Osteocyte (in vitro differentiated cells): Measurements from ENCODE around the gene H2AZ1. TPM values are rescaled to one million over a fixed set of nuclear protein-coding genes. Genes with fewer than 3 reads are reported as not detected.

ENCODE experiments used
- DNase-seq: peaks from one replicate; pipeline ENCODE4 v3.0.0; 2021; ENCODE audit warnings: mixed read lengths; ENCODE audit not compliant: unreplicated experiment; ENCODE audit errors: extremely low spot score
- H3K27ac Mint-ChIP-seq: one replicate; pipeline ENCODE4 v1.8.0; 2021; ENCODE audit warnings: mild to moderate bottlenecking, mixed read lengths; ENCODE audit not compliant: unreplicated experiment
- H3K27me3 Mint-ChIP-seq: one replicate; pipeline ENCODE4 v1.8.0; 2021; ENCODE audit warnings: mixed read lengths; ENCODE audit not compliant: unreplicated experiment
- H3K36me3 Mint-ChIP-seq: one replicate; pipeline ENCODE4 v1.8.0; 2021; ENCODE audit warnings: mixed read lengths; ENCODE audit not compliant: unreplicated experiment
- H3K4me1 Mint-ChIP-seq: one replicate; pipeline ENCODE4 v1.8.0; 2021; ENCODE audit warnings: mixed read lengths; ENCODE audit not compliant: unreplicated experiment
- H3K4me3 Mint-ChIP-seq: one replicate; pipeline ENCODE4 v1.8.0; 2021; ENCODE audit warnings: mild to moderate bottlenecking, moderate library complexity, mixed read lengths; ENCODE audit not compliant: unreplicated experiment
- H3K9me3 Mint-ChIP-seq: one replicate; pipeline ENCODE4 v1.8.0; 2021; ENCODE audit warnings: mixed read lengths; ENCODE audit not compliant: unreplicated experiment
- total RNA-seq: library from RNA; stranded (reverse); gene quantifications from 2 replicates; pipeline ENCODE4 v1.2.1, GENCODE V29; 2021
- TF ChIP-seq, protein P1 (sequence below): fragments of 200-600 bp; sonication (generic); IDR thresholded peaks from 2 replicates; pipeline ENCODE4 v1.5.0; 2021; ENCODE audit warnings: antibody characterized with exemption, mild to moderate bottlenecking, moderate library complexity

Gene H2AZ1
- total RNA-seq, 1 donor from 2014 or later = 192 TPM

DNA sequence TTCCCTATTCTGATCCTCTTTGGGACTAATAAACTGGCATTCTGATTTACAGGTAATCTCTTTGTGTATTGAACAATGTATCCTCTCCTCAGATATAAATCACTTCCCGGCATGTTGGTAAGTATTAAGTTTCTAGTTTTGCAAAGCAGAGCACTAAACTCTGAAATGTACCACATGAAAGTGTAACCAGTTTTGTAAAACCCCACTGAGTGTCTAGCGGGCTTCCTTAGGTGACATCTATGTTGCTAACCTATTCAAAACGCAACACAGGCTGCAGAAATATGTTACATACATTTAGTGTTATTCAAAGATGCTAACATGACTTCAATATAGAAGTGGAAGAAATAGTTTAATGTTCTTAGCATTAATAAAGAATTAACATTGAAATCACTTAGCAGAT is 28.9 kb downstream of the H2AZ1 start:
- no peak overlapping the region for H3K4me3 Mint-ChIP-seq

GRCh38 chr4:99918656-99919055 is 31.4 kb downstream of the H2AZ1 start:
- Mint-ChIP-seq H3K27ac (no peak overlapping the region), H3K27me3 (no peaks in the 10 kb centered on the region), H3K4me3 (no peak overlapping the region), H3K36me3 (peaks cover 37% of the 10 kb centered on the region), H3K9me3 (peaks cover 10% of the 10 kb centered on the region), H3K4me1 (no peaks in the 10 kb centered on the region)
- no peak for DNase-seq
- TF ChIP-seq, protein P1, sequence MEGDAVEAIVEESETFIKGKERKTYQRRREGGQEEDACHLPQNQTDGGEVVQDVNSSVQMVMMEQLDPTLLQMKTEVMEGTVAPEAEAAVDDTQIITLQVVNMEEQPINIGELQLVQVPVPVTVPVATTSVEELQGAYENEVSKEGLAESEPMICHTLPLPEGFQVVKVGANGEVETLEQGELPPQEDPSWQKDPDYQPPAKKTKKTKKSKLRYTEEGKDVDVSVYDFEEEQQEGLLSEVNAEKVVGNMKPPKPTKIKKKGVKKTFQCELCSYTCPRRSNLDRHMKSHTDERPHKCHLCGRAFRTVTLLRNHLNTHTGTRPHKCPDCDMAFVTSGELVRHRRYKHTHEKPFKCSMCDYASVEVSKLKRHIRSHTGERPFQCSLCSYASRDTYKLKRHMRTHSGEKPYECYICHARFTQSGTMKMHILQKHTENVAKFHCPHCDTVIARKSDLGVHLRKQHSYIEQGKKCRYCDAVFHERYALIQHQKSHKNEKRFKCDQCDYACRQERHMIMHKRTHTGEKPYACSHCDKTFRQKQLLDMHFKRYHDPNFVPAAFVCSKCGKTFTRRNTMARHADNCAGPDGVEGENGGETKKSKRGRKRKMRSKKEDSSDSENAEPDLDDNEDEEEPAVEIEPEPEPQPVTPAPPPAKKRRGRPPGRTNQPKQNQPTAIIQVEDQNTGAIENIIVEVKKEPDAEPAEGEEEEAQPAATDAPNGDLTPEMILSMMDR = no peak

More for the DNA sequence above, 28.9 kb downstream of the H2AZ1 start:
- Mint-ChIP-seq H3K36me3 (peaks cover 34% of the 10 kb centered on the region), H3K27me3 (no peaks in the 10 kb centered on the region), H3K4me1 (no peaks in the 10 kb centered on the region), H3K9me3 (peaks cover 10% of the 10 kb centered on the region), H3K27ac (no peak overlapping the region)
- no peak for DNase-seq
- TF ChIP-seq, protein P1 = no peak

GRCh38 chr4:99917575-99917974 is 32.5 kb downstream of the H2AZ1 start:
- DNase-seq = no peak
- Mint-ChIP-seq H3K9me3 (peaks cover 10% of the 10 kb centered on the region), H3K4me3 (no peak overlapping the region), H3K4me1 (no peaks in the 10 kb centered on the region), H3K27me3 (no peaks in the 10 kb centered on the region), H3K27ac (no peak overlapping the region), H3K36me3 (peaks cover 40% of the 10 kb centered on the region)
- TF ChIP-seq, protein P1 = no peak

DNA sequence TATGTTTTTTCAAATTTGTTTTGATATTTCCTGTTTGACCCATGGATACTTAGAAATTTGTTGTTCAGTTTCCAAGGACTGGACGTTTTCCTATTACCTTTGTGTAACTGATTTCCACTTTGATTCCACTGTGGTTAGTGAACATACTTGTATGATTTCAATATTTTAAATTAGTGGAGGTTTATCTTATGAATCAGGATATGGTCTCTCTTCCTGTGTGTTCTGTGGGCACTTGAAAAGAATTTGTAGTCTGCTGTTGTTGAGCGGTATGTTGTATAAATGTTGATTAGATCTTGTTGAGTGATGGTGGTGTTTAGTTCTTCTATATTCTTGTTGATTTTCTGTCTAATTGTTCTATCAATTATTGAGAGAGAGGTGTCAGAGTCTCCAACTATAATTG is 34.6 kb downstream of the H2AZ1 start:
- TF ChIP-seq, protein P1 = no peak
- no peak for DNase-seq
- Mint-ChIP-seq H3K27me3 (no peaks in the 10 kb centered on the region), H3K4me1 (no peaks in the 10 kb centered on the region), H3K36me3 (peaks cover 35% of the 10 kb centered on the region), H3K27ac (no peak overlapping the region), H3K4me3 (no peak overlapping the region), H3K9me3 (peaks cover 10% of the 10 kb centered on the region)

Other genes starting within 250 kb of the H2AZ1 start
- gene DAPP1, start 133.4 kb downstream of the H2AZ1 start, total RNA-seq = not detected in 2 replicates
- 38.2 and 44.7 TPM in 2 replicates for gene LAMTOR3, start 55.8 kb downstream of the H2AZ1 start, total RNA-seq
- gene DNAJB14, start 3.7 kb downstream of the H2AZ1 start, total RNA-seq = 49.2 and 56.5 TPM in 2 replicates
- gene DDIT4L, start 240.2 kb upstream of the H2AZ1 start, total RNA-seq = 0.60 and 0.78 TPM in 2 replicates